ENCODE data around the gene ING2. TPM values are rescaled to one million over a fixed set of nuclear protein-coding genes. Genes with fewer than 3 reads are reported as not detected.
"Not testable (repeated sequence)": the region's sequence is repeated elsewhere in the genome, so short reads cannot be mapped to it uniquely, and the experiment has no call there.

The ING2 gene
- polyA plus RNA-seq, 3 donors: 8.1 to 9.3 (median 8.9) TPM

GRCh38 chr4:183540410-183541009 lies 35.7 kb downstream of the ING2 start:
- H3K27ac ChIP-seq (ENCODE audit: low read depth, low read length): no peak overlapping the region
- WGBS, 3 donors: 44 to 70% (median 62%) methylated on average over 13 of the region's 13 CpGs

GRCh38 chr4:183541010-183541751 lies 36.3 kb downstream of the ING2 start:
- no peak overlapping the region for H3K27ac ChIP-seq (ENCODE audit: low read depth, low read length)
- 26 to 53% (median 49%) methylated on average over 13 of the region's 13 CpGs for WGBS, 3 donors

- no peak overlapping the region for H3K27ac ChIP-seq (ENCODE audit: low read depth, low read length)
- WGBS, 3 donors: 47 to 68% (median 51%) methylated on average over 3 of the region's 3 CpGs
Observed at GRCh38 chr4:183541752-183542040, 36.8 kb downstream of the ING2 start.

- H3K27ac ChIP-seq (ENCODE audit: low read depth, low read length): no peak overlapping the region
- 20 to 64% (median 61%) methylated on average over 2 of the region's 2 CpGs for WGBS, 3 donors
Observed at GRCh38 chr4:183543435-183543834, 38.6 kb downstream of the ING2 start.

- 76 to 87% (median 81%) methylated on average over 5 of the region's 5 CpGs for WGBS, 3 donors
- H3K27ac ChIP-seq (ENCODE audit: low read depth, low read length): no peak overlapping the region
Observed at GRCh38 chr4:183544109-183544508, 39.3 kb downstream of the ING2 start.

GRCh38 chr4:183546376-183546775 lies 41.5 kb downstream of the ING2 start:
- WGBS, 3 donors: 89 to 96% (median 96%) methylated on average over 6 of the region's 6 CpGs

GRCh38 chr4:183548306-183548705 lies 43.4 kb downstream of the ING2 start:
- H3K27ac ChIP-seq (ENCODE audit: low read depth, low read length): no peak overlapping the region
- 66 to 90% (median 76%) methylated on average over 3 of the region's 3 CpGs for WGBS, 3 donors

More at GRCh38 chr4:183546376-183546775, 41.5 kb downstream of the ING2 start:
- no peak overlapping the region for H3K27ac ChIP-seq (ENCODE audit: low read depth, low read length)

GRCh38 chr4:183550345-183551093 lies 45.7 kb downstream of the ING2 start:
- WGBS, 3 donors: 64 to 80% (median 75%) methylated on average over 5 of the region's 5 CpGs

GRCh38 chr4:183552274-183553146 lies 47.7 kb downstream of the ING2 start:
- H3K27ac ChIP-seq (ENCODE audit: low read depth, low read length): no peak overlapping the region
- 72 to 83% (median 78%) methylated on average over 18 of the region's 18 CpGs for WGBS, 3 donors

More at GRCh38 chr4:183550345-183551093, 45.7 kb downstream of the ING2 start:
- H3K27ac ChIP-seq (ENCODE audit: low read depth, low read length): no peak overlapping the region

- 0% methylated on average over 1 of the region's 1 CpG; no CpG with 5 or more reads in 2 of the 3 donors for WGBS, 3 donors
- not testable (repeated sequence) for H3K27ac ChIP-seq (ENCODE audit: low read depth, low read length)
Observed at GRCh38 chr4:183553147-183553478, 48.3 kb downstream of the ING2 start.

- WGBS, 3 donors: 78 to 94% (median 90%) methylated on average over 5 of the region's 5 CpGs
- no peak overlapping the region for H3K27ac ChIP-seq (ENCODE audit: low read depth, low read length)
Observed at GRCh38 chr4:183553601-183554345, 48.9 kb downstream of the ING2 start.

GRCh38 chr4:183554346-183554686 lies 49.5 kb downstream of the ING2 start:
- no peak overlapping the region for H3K27ac ChIP-seq (ENCODE audit: low read depth, low read length)
- 62 to 74% (median 64%) methylated on average over 6 of the region's 6 CpGs for WGBS, 3 donors

- no peak overlapping the region for H3K27ac ChIP-seq (ENCODE audit: low read depth, low read length)
- WGBS, 3 donors: 53 to 58% (median 55%) methylated on average over 8 of the region's 8 CpGs
Observed at GRCh38 chr4:183554878-183555585, 50.2 kb downstream of the ING2 start.

- 74 to 86% (median 83%) methylated on average over 3 of the region's 3 CpGs for WGBS, 3 donors
- no peak overlapping the region for H3K27ac ChIP-seq (ENCODE audit: low read depth, low read length)
Observed at GRCh38 chr4:183556947-183557346, 52.1 kb downstream of the ING2 start.

GRCh38 chr4:183557611-183558010 lies 52.8 kb downstream of the ING2 start:
- 94 to 95% (median 95%) methylated on average over 6 of the region's 6 CpGs for WGBS, 3 donors
- H3K27ac ChIP-seq (ENCODE audit: low read depth, low read length): no peak overlapping the region

- WGBS, 3 donors: 64 to 80% (median 68%) methylated on average over 12 of the region's 12 CpGs
Observed at GRCh38 chr4:183558873-183559272, 54.0 kb downstream of the ING2 start.

GRCh38 chr4:183561905-183562304 lies 57.0 kb downstream of the ING2 start:
- no peak overlapping the region for H3K27ac ChIP-seq (ENCODE audit: low read depth, low read length)
- 72 to 85% (median 76%) methylated on average over 4 of the region's 4 CpGs for WGBS, 3 donors

More at GRCh38 chr4:183558873-183559272, 54.0 kb downstream of the ING2 start:
- H3K27ac ChIP-seq (ENCODE audit: low read depth, low read length): no peak overlapping the region
